Stimulated activated CD4-positive, alpha-beta T cell treated with anti-CD3 and anti-CD28 coated beads, Interleukin-2, amount 100 ng/mL, for 24 hours (primary cell): ENCODE measurements around the gene KCTD17.
A peak's percentile ranks its signal among the peaks of the same experiment; 100 is the strongest.
"Not testable (repeated sequence)": the region's sequence is repeated elsewhere in the genome, so short reads cannot be mapped to it uniquely, and the experiment has no call there.

Source experiments
- DNase-seq, 2 donors: peaks; one replicate each; pipeline ENCODE4 v3.0.0-alpha.2; 2020

The KCTD17 gene

DNA sequence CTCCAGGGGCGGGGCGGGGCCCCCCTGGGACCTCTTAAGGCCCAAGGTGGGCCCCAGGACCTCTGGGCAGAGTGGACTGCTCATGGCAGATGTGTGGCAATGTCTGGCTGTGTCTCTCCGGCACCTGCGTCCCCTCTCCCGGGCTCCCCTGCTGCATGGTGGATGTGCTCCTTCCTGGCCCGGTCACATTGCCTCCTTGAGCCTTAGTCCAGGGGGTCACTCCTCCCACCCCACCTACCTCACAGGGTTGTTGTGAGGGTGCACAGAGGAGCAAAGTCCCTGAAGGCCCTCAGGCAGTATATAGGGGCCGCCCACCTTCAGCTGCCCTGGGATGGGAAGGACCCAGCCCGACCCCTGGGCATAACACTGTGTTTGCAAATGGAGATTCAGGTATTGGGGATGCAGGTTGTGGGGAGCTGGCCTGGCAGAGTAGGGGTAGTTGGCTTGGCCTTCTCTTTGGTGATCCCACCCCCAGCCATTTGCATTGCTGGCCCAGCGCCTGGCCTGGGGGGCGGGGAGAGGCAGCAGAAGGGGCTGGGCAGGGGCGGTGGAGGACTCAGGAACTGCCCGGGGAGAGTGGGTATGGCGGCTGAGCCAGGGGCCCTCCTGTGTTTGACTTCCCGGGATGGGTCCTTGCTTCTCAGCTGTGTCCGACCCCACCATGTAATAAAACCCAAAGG is 11.3 kb downstream of the KCTD17 start:
- DNase-seq: no peak

DNA sequence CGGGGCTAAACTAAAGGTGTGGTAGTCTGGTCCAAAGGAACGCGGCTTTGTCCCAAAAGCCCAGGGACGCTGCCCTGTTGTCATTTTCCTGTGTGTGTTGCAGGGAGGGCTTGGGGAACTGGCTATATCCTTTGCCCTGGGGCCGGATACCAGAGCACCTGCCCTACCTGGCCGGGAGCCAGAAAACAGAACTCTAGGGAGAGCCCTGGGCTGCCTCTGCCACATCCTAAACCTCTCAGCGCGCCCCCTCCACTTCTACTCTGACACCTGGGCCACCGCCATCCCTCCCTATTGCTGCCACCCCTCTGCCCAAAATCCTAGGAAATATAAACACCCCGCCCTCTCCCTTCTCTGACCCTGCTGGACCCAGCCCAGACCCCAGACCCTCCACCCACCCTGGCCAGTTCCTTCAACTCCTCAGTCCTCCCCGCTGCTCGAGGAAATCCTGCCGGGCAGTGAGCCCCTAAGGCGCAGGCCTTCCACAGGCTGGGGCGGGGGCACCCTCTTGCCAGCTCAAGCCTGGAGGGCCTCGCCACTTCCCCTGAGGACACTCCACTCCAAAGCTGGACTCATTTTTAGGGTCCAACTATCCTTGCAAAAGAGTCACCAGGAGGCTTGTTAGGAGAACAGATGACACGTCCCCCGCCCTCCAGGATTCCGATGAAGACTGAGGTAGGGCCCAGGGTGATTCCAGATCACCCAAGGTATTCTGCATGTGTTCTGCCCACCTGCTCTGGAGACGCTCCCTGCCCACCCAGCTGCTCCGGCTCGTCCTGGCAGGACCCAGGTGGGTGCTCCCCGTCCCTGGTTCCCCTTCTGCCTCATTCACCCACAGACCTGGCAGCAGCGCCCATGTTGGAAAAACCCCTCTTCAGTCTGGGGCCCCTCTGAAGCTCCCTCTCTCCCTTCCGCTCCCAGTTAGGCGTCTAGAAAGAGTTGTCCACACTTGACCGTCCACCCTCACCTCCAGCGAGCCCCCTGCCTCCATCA is 12.2 kb downstream of the KCTD17 start:
- no peak for DNase-seq

GRCh38 chr22:37064553-37064952 is 13.0 kb downstream of the KCTD17 start:
- DNase-seq: no peak

- no peak for DNase-seq
Measured at GRCh38 chr22:37065180-37065579, 13.6 kb downstream of the KCTD17 start.

DNA sequence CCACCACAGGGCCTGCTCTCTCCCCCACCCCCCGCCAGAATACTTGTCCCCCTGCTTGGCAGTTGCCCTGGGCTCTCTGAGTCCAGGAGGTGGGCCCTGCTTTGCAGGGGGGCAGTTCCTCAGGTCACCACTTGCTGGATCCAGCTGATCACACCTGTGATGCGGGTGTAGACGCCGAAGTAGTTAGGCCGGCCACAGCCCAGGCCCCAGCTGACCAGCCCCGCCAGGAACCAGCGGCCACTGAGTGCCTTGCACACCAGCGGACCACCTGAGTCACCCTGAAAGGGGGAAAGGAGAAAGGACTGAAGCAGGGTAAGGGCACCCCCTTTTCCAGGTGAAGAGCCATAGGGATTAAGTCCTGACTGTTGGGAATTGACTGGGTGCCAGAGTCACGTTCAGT is 14.4 kb downstream of the KCTD17 start:
- no peak for DNase-seq

- DNase-seq: no peak
Measured at GRCh38 chr22:37067428-37067827, 15.9 kb downstream of the KCTD17 start.

DNA sequence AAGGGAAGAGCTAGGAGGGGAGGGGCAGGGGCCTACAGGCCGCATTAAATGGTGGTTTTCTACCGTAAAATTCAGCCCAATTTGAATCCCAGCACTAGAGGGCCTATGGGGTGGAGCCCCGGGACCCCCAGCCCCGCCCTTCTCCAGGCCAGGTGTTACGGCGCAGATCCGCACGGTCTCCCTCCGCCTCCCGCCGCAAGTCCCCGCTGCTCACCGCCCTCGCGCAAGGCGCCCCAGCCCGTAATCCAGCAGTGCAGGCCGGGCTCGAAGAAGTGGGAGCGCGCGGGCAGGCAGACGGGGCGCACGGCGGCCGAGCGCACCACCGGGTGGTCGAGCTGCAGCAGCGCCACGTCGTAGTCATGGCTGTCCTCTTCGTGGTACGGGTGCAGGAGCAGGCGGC is 17.3 kb downstream of the KCTD17 start:
- DNase-seq: no peak

DNA sequence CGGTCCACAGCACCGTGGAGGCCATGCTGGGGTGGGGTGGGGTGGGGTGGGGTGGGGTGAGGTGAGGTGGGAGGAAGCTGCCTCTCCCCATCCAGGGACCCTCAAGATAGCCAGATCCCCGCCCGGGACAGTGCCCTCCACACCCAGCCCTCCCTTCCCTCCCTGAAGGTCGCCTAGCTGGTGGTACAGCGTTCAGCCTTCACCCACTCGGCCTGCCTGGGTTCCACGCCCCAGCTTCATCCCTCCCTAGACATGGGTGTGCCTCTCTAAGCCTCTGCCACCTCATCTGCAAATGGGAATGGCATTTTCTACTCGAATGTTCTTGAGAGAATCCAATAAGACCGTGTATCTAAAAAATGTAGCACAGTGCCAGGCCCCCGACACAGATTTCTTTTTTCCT is 17.8 kb downstream of the KCTD17 start:
- no peak for DNase-seq

DNA sequence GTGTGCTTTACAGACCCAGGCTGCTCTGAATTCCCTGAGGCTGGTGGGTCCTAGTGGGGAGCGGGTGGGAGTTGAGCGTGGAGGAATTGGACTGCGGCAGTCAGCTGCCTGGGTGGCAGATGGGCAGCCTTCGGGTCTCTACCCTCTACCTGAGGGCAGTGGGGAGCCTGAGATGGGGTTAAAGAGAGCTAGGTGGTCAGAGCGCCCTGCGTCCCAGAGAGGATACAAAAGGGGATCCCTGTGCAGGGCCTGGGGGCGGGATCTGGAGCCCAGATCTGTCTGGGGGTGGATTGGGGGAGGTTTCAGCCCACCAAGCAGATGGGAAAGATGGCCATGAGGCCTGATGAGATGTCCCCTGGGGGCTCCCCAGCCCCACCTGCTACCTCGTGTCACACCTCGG is 18.2 kb downstream of the KCTD17 start:
- DNase-seq: no peak

DNA sequence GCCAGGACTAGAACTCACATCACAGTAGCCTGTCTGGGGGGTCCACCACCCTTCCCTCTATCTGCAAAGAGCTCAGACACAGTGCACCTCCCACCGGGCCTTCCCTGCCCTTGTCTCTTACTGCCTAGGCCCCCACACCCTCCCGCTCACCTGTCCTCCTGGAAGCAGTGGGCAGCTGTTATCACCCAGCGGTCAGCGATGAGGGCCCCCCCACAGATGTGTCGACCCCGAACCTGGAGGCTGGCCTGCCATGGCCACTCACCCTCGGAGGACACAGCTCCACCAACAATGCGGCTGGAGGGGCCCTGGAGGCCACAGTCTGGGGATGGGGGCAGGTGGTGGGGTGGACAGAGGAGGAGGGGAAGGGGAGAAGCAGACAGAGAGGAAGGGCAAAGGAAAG is 18.8 kb downstream of the KCTD17 start:
- no peak for DNase-seq

- no peak for DNase-seq
Measured at GRCh38 chr22:37070744-37071143, 19.2 kb downstream of the KCTD17 start.

DNA sequence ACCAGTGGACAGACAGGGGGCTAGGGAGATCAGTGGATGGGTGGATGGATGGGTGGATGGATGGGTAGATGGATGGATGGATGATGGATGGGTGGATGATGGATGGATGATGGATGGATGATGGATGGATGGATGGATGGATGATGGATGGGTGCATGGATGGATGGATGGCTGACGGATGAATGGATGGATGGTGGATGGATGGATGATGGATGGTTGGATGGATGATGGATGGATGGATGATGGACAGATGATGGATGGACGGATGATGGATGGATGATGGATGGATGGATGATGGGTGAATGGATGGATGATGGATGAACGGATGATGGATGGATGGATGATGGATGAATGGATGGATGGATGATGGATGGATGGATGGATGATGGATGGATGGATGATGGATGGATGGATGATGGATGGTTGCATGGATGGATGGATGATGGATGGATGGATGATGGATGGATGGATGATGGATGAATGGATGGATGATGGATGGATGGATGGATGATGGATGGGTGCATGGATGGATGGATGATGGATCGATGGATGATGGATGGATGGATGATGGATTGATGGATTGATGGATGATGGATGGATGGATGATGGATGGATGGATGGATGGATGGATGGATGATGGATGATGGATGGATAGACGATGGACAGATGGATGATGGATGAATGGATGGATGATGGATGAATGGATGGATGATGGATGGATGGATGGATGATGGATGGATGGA is 20.5 kb downstream of the KCTD17 start:
- not testable (repeated sequence) for DNase-seq

DNA sequence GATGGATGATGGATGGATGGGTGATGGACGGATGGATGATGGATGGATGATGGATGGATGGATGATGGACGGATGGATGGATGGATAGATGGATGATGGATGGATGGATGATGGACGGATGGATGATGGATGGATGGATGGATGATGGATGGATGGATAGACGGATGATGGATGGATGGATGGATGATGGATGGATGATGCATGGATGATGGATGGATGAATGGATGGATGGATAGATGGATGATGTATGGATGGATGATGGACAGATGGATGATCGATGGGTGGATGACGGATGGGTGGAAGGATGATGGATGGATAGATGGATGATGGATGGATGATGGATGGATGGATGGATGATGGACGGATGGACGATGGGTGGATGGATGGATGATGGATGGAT is 21.1 kb downstream of the KCTD17 start:
- DNase-seq: no peak

- DNase-seq: no peak
Measured at GRCh38 chr22:37074537-37074936, 23.0 kb downstream of the KCTD17 start.

- DNase-seq: no peak
Measured at GRCh38 chr22:37075046-37075445, 23.5 kb downstream of the KCTD17 start.

GRCh38 chr22:37075822-37076433 is 24.4 kb downstream of the KCTD17 start:
- DNase-seq: no peak

- DNase-seq: peak; percentile 92 to 93
Measured at GRCh38 chr22:37077802-37078448, 26.4 kb downstream of the KCTD17 start.

DNA sequence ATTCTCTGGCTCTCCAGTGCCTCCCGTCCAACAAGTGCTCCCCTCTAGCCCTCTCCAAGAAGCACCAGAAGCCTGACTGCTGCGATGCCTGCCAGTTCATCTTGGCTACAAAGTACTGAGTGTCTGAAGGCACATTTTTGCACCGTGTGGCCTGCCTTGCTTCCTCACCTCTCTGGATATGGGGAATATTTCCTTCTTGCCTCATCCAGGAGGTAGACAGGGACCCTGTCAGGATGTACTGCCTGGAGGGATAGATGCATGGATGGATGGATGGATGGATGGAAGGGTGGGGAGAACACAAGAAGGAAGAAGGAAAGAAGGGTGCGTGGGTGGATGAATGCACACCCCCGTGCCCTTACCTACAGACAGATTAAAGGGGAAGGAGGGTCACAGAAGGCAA is 27.6 kb downstream of the KCTD17 start:
- DNase-seq: no peak

- DNase-seq: peak; percentile 66 to 83
Measured at GRCh38 chr22:37079668-37080171, 28.2 kb downstream of the KCTD17 start.

GRCh38 chr22:37080438-37080837 is 28.9 kb downstream of the KCTD17 start:
- DNase-seq: no peak

DNA sequence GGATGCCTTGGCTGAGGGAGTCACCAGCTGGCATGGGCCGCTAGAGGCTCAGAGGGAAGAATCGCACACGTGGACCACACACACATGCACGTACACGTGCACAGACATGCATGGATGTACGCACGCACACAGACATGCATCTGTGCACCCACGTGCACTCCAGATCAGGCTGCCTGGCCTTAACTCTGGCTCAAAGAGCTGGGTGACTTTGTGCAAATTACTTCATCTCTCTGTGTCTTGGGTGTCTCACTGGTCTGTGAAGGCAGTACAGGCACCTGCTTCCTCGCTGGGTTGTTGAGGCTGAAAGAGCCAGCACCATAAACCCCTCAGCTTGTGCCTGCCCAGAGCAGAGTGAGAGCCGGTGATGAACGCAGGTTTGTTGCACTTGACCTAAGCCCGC is 29.3 kb downstream of the KCTD17 start:
- no peak for DNase-seq

GRCh38 chr22:37082251-37082873 is 30.8 kb downstream of the KCTD17 start:
- DNase-seq: peak; percentile 44 to 47
